Effector memory CD4-positive, alpha-beta T cell (primary cell): ENCODE measurements around the gene TXNIP.

ENCODE experiments used
- DNase-seq, 3 donors: peaks; one replicate each; pipeline ENCODE4 v3.0.0-alpha.2; 2020
- H3K27ac ChIP-seq: 2 replicates; pipeline ENCODE4 v1.7.0; 2013; ENCODE audit warnings: mild to moderate bottlenecking, low read length, moderate library complexity; ENCODE audit not compliant: insufficient read depth, poor library complexity, severe bottlenecking
- H3K27me3 ChIP-seq: replicated peaks from 2 replicates; pipeline ENCODE4 v1.7.0; 2013; ENCODE audit warnings: mild to moderate bottlenecking, low read length; ENCODE audit not compliant: insufficient read depth, control insufficient read depth, poor library complexity, severe bottlenecking
- H3K36me3 ChIP-seq: 2 replicates; pipeline ENCODE4 v1.7.0; 2013; ENCODE audit warnings: mild to moderate bottlenecking, low read length, moderate library complexity; ENCODE audit not compliant: control insufficient read depth, insufficient read depth
- H3K4me1 ChIP-seq: 2 replicates; pipeline ENCODE4 v1.7.0; 2013; ENCODE audit warnings: low read length, mild to moderate bottlenecking; ENCODE audit not compliant: control insufficient read depth, insufficient read depth, poor library complexity, severe bottlenecking
- H3K4me3 ChIP-seq: 2 replicates; pipeline ENCODE4 v1.7.0; 2013; ENCODE audit warnings: low read length, low read depth, mild to moderate bottlenecking; ENCODE audit not compliant: insufficient read depth, poor library complexity, severe bottlenecking
- H3K9me3 ChIP-seq: 2 replicates; pipeline ENCODE4 v1.7.0; 2013; ENCODE audit warnings: mild to moderate bottlenecking, low read length, moderate library complexity; ENCODE audit not compliant: control insufficient read depth

The TXNIP gene

DNA sequence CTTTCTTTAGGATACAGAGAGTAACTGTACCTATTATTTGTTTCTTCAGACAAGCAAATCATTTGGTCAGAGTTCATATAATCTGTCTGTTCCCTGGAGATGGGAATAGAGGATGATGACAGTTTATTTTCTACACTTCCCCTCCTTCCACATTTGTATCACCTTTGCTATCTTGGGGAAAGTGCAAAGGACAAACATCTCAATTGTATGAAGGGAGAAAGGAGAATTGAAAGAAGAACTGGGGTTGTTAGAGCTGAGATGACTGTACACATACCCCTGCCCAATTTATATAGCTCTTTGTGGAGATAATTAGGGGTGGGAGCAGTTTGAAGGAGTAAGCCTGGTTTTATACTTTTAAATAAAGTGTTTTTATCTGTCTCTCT is 17.9 kb downstream of the TXNIP start:
- Histone ChIP-seq H3K27me3 (no peaks in the 10 kb centered on the region), H3K4me3 (peak overlapping the region; percentile 36), H3K9me3 (no peaks in the 10 kb centered on the region), H3K27ac (peak overlapping the region; percentile 92), H3K36me3 (peaks cover 5% of the 10 kb centered on the region), H3K4me1 (peaks cover 60% of the 10 kb centered on the region)
- no peak for DNase-seq

- Histone ChIP-seq H3K4me3 (peak overlapping the region; percentile 36), H3K27ac (peak overlapping the region; percentile 92), H3K4me1 (peaks cover 54% of the 10 kb centered on the region), H3K27me3 (no peaks in the 10 kb centered on the region), H3K36me3 (peaks cover 5% of the 10 kb centered on the region), H3K9me3 (no peaks in the 10 kb centered on the region)
- peak; percentile 46 to 64 (median 54) for DNase-seq
Measured at GRCh38 chr1:145977486-145978470, 18.6 kb downstream of the TXNIP start.

- Histone ChIP-seq H3K4me3 (no peak overlapping the region), H3K36me3 (peaks cover 5% of the 10 kb centered on the region), H3K27me3 (no peaks in the 10 kb centered on the region), H3K9me3 (no peaks in the 10 kb centered on the region), H3K4me1 (peaks cover 46% of the 10 kb centered on the region), H3K27ac (peak overlapping the region; percentile 92)
- DNase-seq, result no peak
Measured at GRCh38 chr1:145977016-145977415, 19.4 kb downstream of the TXNIP start.

DNA sequence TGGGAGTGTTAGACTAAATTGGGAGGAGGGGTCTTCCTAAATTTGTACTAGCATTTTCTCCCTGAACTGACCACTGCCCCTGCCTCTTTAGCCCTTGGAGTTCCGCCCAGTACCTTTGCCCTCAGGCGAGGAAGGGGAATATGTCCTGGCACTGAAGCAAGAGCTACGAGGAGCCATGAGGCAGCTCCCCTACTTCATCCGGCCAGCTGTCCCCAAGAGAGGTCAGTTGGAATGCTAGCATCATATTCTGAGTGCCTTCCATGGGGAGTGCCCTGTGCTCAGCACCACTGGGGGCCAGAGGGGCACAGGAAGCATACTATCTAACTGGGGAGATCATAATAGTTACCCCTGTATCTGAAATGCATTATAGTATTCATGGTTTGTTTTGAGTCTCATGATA is 21.2 kb downstream of the TXNIP start:
- H3K27me3 ChIP-seq, result no peaks in the 10 kb centered on the region
- H3K4me3 ChIP-seq, result no peak overlapping the region
- H3K4me1 ChIP-seq, result peaks cover 28% of the 10 kb centered on the region
- H3K36me3 ChIP-seq, result peaks cover 5% of the 10 kb centered on the region
- H3K27ac ChIP-seq, result no peak overlapping the region
- no peaks in the 10 kb centered on the region for H3K9me3 ChIP-seq
- no peak for DNase-seq

DNA sequence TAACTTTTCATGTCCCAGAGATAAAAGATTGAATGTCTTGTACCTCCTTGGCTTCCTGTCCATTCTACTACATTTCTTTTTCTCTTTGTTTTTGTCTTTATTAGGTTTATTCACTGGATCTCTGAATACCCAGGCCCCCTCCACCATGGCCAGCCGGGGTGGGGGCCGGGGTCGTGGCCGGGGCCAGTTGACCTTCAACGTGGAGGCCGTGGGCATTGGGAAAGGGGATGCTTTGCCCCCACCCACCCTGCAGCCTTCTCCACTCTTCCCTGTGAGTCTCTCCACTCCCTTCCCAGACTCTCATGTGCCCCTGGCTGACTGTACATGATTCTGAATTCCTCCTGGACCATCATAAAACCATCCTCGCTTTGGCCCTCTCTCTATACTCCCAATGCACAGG is 21.7 kb downstream of the TXNIP start:
- no peaks in the 10 kb centered on the region for H3K9me3 ChIP-seq
- H3K4me1 ChIP-seq, result peaks cover 23% of the 10 kb centered on the region
- H3K4me3 ChIP-seq, result no peak overlapping the region

GRCh38 chr1:145972580-145972979 is 23.8 kb downstream of the TXNIP start:
- H3K4me3 ChIP-seq, result no peak overlapping the region

More for the DNA sequence above, 21.7 kb downstream of the TXNIP start:
- H3K27ac ChIP-seq, result no peak overlapping the region
- no peak for DNase-seq
- H3K27me3 ChIP-seq, result no peaks in the 10 kb centered on the region
- peaks cover 5% of the 10 kb centered on the region for H3K36me3 ChIP-seq

DNA sequence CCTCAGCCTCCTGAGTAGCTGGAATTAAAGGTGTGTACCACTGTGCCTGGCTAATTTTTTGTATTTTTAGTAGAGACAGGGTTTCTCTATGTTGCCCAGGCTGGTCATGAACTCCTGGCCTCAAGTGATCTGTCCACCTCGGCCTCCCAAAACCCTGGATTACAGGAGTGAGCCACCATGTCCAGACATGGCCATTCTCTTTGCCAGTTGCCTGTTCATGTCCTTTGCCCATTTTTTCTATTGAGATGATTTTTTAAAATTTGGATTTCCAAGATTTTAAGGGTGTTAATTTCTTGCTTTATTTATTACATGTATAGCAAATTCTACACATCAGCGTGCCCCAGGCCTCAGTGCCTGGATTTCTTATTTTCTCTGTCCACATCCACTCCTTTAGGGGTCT is 29.1 kb downstream of the TXNIP start:
- no peak for DNase-seq
- no peaks in the 10 kb centered on the region for H3K27me3 ChIP-seq
- no peaks in the 10 kb centered on the region for H3K36me3 ChIP-seq
- no peak overlapping the region for H3K4me3 ChIP-seq
- no peaks in the 10 kb centered on the region for H3K9me3 ChIP-seq
- H3K27ac ChIP-seq, result no peak overlapping the region
- peaks cover 17% of the 10 kb centered on the region for H3K4me1 ChIP-seq

More at GRCh38 chr1:145972580-145972979, 23.8 kb downstream of the TXNIP start:
- H3K4me1 ChIP-seq, result peaks cover 4% of the 10 kb centered on the region
- H3K9me3 ChIP-seq, result no peaks in the 10 kb centered on the region
- H3K27me3 ChIP-seq, result no peaks in the 10 kb centered on the region
- H3K36me3 ChIP-seq, result peaks cover 5% of the 10 kb centered on the region
- H3K27ac ChIP-seq, result no peak overlapping the region
- no peak for DNase-seq

DNA sequence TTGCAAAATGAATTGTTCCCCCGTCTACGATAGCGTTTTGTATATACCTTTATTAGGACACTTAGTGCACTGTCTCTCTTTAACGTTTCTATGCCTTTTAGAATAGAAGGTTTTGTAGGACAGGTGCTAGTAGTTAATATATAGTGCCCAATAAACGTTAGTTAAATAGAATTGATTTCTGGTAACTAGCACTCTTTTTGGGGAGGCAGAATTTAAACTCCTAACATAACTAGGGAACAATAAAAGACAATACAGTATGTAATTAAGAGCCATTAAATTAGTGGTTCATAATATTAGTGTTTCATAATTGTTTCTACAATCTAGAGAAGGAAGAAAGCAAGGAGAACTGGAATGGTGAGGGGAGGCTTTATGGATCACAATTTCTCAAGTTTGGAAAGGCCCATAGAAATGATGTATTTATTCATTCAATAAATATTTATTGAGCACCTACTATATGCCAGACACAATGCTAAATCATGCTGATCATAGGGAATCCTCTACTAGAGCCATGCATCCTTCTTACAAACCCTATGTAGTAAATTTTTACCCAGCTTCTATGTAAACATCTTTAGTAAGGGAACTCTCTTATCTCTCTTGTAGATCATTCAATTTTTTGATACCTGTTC is 31.1 kb downstream of the TXNIP start:
- H3K27me3 ChIP-seq, result no peaks in the 10 kb centered on the region
- H3K4me1 ChIP-seq, result peaks cover 17% of the 10 kb centered on the region
- H3K36me3 ChIP-seq, result no peaks in the 10 kb centered on the region
- H3K9me3 ChIP-seq, result no peaks in the 10 kb centered on the region
- peak overlapping the region; percentile 71 for H3K4me3 ChIP-seq
- peak overlapping the region; percentile 76 for H3K27ac ChIP-seq
- DNase-seq, result no peak

DNA sequence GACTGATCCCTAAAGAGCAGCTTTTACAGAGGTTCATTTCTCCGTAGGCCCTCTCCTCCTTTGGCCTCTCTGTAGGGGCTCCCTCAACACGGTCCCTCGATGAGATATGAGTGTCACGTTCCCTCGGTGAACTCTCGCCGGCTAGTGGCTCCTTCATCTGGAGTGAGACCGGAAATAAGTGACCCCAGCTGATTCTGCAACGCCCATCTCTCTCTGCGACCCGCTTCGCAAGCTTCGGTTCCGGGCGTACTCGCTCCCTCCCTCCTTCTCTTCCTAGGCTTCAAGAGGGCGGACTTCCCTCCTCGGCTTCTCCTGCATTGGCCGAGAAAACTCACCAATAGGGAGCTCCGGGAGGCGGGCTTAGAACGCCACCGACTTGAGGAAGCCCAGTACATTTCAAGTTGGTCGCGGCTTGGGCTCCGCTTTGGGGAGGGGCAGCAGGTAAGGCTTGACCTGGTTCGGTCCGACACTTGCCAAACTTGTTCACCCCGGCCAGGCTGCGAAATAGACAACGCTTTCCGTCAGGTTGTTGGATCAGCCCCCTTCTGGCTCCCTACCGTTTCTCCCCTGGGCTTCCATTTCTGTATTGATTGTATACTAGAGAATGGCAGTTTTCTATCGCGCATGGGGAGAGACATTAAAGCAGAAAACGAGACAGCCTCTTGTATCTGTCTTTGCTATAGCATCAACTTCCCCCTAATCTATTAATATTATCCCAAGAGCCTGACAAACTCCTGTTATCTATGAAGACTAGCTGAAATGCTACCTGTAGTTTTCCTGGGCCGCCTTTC is 31.9 kb downstream of the TXNIP start, which contains the start of the genes ANKRD34A and POLR3GL:
Gene ANKRD34A, minus strand, starts transcription at position 248 of the 791 bp plus-strand sequence. CDS start 2,816 bp downstream, outside the sequence.
Gene POLR3GL, plus strand, starts transcription at position 363 of the 791 bp plus-strand sequence. CDS start 10,176 bp downstream, outside the sequence.
- Histone ChIP-seq H3K36me3 (no peaks in the 10 kb centered on the region), H3K4me1 (peaks cover 21% of the 10 kb centered on the region), H3K9me3 (no peaks in the 10 kb centered on the region), H3K27ac (peak within 1 kb of the TSS; percentile 76), H3K27me3 (no peaks in the 10 kb centered on the region), H3K4me3 (peak within 1 kb of the TSS; percentile 71)
- DNase-seq, result peak; percentile 77 to 89 (median 87)
